NK-92 (cell line): ENCODE data around the gene GJA10.

ENCODE experiments used
- DNase-seq: peaks from one replicate; lab custom pipeline; 2025; ENCODE audit not compliant: unreplicated experiment; lab: John Stamatoyannopoulos, UW

Gene GJA10

GRCh38 chr6:89916136-89916920 lies 22.1 kb downstream of the GJA10 start:
- DNase-seq = no peak

GRCh38 chr6:89917216-89917615 lies 22.9 kb downstream of the GJA10 start:
- DNase-seq = no peak

DNA sequence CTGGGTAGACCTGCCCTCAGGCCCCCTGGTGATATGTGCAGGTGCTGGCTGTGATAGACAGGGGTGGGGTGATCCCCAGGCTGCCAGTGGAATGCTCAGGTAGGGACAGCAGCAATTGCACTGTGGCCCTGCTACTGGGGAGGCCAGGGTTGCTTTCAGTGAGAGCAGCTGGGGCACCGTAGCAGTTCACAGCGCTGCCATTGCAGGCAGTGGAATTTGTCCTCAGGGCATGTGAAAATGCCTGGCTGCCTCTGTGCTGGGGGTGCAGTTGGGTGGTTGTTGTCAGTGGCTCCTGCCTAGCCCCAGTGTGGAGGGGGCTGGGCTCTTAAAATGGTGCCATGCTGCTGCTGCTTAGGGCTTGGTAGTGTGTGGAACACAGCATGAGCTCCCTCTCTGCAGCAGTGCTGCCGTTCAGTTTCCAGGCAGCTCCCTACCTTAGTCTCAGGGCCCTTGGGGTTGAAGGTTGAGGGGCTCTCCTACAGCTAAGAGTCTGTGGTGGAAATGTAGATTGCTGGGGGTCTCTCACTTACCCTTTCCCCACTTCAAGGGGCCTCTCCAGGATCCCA lies 23.6 kb downstream of the GJA10 start:
- no peak for DNase-seq

DNA sequence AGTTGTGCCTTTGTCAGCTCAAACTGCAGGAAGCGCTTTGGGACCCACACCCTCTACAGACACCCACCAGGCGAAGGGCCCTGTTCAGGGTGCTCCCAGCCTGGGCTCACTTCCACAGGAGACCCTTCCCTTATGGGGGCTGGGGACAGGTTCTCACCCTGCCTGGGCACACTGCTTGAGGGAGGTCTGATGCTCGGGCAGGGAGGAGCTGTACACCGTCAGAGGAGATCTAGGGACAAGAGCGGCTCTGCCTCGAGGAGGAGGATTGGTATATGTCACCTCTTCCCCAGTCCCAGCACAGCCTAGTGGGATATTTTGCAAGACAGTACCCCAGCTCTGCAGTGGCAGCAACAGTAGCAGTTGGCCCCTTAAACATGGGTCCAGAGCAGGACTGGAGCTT lies 26.9 kb downstream of the GJA10 start:
- DNase-seq = no peak

DNA sequence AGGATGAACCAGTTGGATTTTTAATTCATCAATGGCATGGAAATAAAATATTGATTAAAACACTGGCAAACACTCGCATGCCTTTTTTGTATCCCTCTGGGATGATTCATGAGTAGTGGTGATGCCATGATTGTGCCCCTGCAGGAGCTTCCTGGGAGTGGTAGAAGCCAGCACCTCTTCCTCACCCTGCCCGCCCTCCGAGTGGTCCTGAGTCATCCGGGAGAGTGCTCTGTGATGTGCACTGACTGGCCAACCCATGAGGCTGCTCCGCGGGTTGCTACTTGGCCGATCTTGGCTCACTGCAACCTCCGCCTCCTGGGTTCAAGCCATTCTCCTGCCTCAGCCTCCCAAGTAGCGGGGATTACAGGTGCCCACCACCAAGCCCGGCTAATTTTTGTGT lies 27.4 kb downstream of the GJA10 start:
- no peak for DNase-seq

DNA sequence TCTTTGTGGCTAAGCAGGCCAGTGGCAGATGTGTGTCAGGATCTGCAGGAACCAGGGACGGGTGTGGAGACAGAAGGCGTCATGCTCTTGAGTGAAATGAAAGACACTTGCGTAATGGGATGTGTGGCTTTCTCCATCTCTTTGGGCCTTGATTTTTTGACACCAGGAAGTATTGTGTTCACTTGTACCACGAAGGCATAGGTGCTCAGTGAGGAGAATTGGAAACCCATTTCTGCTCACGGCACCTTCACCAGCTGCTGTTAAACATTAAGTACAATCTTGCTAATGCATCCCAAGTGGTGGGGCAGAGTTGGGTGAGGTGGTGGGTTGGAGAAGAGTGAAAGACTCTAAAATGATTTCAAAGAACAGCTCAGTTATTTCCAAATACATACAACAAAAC lies 30.0 kb downstream of the GJA10 start:
- no peak for DNase-seq

- no peak for DNase-seq
Measured at GRCh38 chr6:89925826-89926225, 31.6 kb downstream of the GJA10 start.

DNA sequence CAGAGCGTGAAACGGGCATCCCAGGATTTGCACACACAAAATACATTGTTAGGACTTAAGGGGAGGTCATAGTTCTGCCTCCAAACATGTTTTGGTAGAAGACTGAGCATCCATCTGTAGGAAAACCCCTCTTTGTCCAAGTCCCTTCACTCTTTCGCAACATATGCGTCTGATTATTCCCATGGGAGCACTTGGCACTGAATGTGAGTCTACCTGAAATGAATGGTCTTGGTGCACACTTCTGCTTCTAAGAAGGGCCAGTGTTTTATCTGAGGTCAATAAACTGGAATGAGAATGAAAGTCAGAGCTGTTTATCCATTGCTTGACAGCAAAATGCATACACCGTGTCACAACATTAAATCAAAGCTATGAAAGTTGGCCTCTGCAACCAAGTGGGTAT lies 33.0 kb downstream of the GJA10 start:
- no peak for DNase-seq

- DNase-seq = no peak
Measured at GRCh38 chr6:89927791-89928550, 33.7 kb downstream of the GJA10 start.

DNA sequence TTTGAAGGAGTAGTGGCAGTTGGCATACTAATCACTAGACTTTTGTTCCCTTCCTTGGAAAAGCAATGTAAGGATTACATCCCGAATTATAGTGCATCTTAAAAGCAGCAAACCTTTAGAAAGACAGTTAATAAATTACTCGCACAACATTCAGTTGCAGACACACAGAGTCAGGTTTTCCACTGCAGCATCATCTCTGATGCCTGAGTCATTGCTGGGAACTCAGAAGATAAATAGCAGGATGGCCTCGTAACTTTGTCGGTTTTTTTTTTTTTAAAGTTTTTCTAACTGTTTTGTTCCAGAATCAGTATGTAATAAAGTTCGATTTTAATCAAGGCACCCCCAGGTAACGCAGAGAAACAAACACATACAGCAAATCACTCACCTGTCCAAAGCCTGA lies 34.3 kb downstream of the GJA10 start:
- no peak for DNase-seq

- DNase-seq = no peak
Measured at GRCh38 chr6:89930789-89931188, 36.5 kb downstream of the GJA10 start.

DNA sequence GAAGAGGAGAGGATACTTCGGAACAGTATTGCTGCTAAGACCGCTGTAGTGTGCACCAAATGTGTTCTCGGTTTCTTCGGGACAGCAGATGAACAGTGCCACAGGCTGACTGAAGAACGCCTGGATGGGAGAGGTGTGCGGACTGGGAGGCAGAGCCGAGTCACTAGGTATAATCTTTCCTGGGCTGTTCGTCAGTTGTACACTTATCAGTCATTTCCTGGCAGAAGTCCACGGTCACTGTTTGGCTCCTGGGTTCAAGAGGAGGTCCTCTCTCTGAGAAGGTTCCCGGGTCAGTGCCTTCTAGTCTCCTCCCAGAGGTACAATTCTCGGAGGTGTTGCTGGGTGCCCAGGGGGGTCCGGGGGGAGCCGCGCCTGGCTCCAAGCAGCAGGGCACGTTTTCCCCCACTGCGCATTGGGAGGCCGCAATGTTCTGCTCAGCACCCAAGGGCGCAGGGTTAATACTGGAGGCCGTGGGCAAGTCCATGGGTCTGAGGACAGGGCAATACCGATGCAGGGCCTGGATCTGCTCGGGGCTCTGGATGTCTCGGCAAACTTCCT lies 38.1 kb downstream of the GJA10 start:
- DNase-seq = no peak

DNA sequence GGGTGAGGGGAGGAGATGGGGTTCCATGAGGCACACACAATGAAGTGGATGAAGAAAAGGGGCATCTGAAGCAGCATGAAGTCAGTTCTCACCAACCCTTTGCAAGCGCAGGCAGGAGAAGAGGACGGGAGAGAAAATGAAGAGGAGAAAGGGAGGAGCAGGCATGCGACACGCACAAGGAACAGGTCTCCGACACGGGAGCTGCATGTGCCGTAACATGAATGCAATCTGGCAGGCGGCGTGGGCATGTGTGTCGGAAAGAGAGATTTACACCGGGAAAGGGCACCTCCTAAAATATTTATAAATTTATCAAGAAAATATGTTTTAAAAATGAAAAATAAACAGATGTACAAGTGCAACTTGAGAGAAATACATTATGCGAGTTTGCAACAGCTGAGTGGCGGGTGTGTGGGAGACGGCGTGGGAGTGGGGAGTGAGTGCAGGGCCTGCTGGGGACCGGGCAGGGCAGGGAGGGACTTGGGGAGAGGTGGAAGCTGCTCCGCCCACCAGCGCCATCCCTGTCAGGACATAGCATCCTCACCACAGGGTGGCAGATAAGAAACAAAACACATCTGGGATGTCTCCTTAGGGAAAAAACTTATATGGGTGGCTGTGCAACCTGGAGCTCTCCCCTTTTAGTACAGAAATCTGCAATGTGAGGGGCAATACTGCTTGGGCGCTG lies 40.6 kb downstream of the GJA10 start:
- DNase-seq = no peak

- no peak for DNase-seq
Measured at GRCh38 chr6:89936177-89936576, 41.9 kb downstream of the GJA10 start.

DNA sequence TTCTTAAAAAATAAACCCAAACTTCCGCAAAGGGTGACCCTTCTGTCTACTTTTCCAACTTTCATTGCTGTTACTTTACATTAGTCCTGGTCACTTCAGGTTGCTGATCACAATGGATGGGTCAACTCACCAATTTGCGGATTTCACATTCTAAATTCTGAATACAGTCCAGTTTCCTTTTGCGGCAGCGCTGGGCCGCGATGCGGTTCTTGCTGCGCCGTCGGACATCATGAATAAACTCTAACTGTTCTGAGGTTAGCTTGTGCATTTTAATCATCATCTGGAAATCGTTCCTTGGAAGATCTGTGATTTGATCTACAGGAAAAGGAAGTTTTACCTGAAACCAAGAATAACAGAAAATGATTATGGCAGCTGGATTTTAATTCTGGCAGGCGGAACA lies 43.7 kb downstream of the GJA10 start:
- DNase-seq = no peak

DNA sequence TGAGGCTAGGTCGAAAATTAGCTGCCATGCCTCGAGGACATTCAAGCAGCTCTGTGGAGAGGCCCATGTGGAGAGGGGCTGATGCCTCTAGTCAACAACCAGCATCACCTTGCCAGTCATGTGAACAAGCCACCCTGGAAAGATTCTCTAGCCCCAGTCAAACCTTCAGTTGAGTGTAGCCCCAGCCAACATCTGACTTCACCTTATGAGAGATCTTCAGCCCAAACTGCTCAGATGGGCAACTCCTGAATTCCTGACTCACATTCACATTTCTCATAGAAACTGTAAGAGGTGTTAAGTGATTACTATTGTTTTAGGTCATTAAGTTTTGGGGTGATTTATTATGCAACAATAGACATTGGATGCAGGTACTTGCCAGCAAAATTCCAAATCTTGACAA lies 44.9 kb downstream of the GJA10 start:
- no peak for DNase-seq

DNA sequence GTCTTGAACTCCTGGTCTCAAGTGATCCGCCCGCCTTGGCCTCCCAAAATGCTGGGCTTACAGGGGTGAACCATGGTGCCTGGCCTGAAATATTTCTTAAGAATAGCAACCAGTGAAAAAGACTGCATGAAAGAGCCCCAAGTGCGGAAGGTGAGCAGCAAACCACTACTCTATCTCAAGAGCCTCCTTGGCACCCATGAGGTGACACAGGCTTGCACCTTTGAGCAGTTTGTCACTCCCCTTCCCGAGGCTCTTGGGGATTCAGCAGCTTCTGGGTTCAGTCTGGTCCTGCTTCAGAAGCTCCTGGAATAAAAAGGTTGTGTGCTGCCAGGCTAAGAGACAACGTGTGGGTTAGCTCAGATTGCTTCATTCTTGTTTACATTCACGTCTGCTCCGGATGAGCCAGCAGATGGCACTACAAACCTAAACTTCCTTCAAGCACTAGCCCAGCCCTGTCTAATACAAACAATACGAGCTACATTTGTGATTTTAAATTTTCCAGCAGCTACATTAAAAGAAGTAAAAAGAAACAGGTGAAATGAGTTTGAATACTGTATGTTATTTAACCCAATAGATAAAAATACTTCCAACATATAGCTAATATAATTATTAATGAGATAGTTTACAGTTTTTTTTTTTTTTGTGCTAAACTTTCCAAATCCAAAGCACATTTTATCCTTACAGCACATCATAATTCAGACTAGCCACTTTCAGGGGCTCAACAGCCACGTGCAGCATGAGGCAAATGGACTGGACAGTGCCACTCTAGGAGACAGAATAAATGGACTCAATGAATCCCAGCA lies 46.2 kb downstream of the GJA10 start:
- no peak for DNase-seq

DNA sequence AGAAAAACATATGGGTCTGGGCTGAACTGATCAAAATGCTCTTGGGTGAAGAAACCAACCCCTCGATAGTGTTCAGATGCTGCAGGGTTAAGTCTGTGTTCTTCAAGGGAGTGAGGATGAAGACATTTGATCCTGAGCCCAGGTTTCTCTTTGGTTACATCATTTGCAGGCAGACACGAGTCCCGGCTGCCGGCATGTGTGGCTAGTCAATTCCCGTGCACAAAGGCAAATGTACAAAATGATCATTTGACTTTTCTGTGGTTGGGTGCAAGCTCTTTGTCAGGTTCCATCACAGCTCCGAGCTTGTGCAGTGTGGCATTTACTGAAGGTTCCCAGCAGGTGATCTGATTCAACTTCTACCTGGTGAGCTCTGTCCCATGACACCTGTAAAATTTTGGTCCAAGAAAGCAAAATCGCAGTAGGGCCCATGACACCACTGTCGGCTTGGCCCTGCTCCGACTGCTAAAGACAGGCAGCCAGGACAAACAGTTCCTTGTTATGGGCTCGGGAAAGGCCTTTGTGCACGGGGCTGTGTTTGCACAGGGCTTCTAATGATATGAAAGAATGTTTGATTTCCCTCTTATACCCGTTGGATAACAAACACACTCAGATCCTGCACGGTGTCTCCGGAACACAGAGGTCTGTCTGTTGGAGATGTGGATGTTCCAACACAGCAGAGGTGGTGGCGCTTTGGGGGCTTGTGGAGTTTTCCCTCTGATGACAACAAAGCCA lies 46.9 kb downstream of the GJA10 start:
- DNase-seq = no peak

DNA sequence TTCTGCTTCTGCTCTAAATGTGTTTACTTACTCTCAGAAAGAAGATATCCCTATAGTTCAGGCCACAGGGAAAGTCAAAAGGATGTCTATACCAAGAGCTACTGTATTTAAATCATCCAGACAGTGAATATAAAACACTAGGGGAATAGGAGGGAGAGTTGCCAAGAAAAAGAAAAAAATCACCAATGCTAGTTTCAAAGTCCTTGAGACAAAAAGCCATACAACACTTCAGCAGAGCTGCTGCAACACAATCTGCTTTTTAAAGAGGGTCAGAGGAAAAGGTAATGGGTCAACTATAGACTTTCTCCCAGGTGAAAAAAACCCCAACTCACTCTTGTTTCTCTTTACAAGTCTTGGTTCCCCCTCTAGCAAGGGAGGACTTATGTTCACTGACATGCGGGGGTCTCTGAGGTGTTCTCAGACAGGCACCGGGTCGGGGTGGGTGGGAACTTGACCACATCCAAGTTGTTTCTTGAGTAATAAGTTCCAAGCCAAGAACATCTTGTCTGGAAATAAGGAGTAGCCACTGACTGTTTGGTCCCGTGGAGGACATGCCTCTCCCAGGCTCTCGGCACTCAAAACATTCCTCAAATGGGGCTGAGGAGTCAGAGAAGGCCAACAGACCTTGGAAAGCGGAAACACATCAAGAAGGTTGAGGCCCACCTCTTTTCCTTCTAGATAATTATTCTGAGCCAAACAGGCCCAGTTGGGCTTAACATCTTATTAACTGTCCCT lies 47.7 kb downstream of the GJA10 start:
- DNase-seq = no peak
